Stimulated activated CD8-positive, alpha-beta memory T cell treated with anti-CD3 and anti-CD28 coated beads, Interleukin-4, amount 100 ng/mL, for 48 hours (primary cell): ENCODE measurements around the gene CREB3L2.
"Not testable (repeated sequence)": the region's sequence is repeated elsewhere in the genome, so short reads cannot be mapped to it uniquely, and the experiment has no call there.

Experiments used
- DNase-seq: peaks from one replicate; pipeline ENCODE4 v3.0.0-alpha.2; 2020

Gene CREB3L2

GRCh38 chr7:137832382-137832781 lies 169.5 kb downstream of the CREB3L2 start:
- no peak for DNase-seq

- DNase-seq, result not testable (repeated sequence)
Observed at GRCh38 chr7:137831555-137831954, 170.3 kb downstream of the CREB3L2 start.

- DNase-seq, result no peak
Observed at GRCh38 chr7:137829337-137829992, 172.4 kb downstream of the CREB3L2 start.

DNA sequence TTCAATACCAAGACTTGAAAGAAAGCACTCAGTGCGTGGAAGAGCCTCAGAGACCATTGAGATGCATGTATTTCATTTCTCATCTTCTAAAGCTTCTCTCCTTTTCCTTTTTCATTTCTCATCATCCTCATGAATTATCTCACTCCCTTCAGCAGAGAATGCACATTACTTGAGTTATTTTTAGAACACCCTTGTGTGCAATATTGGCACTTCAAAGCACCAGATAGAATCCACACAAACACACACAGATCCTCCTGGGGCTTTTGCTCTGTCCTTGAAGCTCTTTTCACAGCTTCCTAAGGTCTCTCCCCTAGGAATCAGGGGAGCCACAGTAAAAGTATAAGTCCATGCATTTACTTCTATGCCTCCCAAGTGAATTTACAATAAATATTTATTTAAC lies 173.4 kb downstream of the CREB3L2 start:
- no peak for DNase-seq

DNA sequence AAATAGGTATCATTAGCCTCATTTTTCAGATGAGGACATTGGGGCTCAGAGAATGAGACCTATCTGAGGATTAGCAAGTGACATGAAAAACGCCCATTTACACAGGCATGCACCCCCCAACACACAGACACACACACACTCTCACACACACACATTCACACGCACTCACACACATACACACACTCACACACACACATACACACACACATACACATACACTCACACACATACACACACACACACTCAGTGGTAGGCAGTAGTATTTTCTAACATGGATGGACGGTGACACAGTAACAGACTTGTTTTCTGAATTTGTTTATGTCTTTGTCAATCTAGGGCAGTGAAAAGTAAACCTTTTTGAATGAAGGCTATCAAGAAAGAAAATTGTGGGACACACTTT lies 176.4 kb downstream of the CREB3L2 start:
- no peak for DNase-seq
